ENCODE measurements around the gene SORL1.

Gene SORL1

DNA sequence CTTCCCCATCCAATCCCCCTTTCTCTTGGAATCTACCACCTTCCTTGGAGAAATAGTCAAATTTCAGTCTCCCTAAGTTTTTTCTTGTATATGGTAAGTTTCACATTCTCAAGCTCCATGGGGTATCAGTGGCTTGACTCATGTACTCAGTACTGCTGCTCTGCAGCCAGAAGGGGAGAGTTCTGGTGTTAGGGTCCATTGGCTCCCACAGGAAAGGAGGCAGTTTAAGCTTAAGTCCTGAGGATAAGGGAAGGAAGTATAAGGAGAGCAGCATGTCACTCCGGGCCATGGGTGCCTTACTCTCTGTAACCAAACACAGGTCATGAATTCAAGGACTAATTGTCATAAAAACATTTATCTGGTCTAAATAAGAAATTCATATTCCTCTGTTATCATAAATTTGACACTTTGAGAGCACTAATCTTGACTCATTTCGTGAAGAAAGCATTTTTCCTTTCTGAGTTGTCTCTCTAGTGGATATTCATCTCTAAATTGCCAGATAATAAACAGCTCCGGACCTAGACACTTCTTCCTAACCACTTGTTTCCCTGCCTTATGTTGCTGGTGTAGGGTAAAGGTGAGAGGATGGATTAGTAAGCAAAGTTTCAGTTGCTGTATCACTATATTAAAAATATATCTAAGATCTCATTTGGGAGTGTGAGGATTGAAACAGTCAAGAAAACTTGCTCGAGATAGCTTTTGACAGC, 20.1 kb upstream of the SORL1 start:
- no peak for DNase-seq

DNA sequence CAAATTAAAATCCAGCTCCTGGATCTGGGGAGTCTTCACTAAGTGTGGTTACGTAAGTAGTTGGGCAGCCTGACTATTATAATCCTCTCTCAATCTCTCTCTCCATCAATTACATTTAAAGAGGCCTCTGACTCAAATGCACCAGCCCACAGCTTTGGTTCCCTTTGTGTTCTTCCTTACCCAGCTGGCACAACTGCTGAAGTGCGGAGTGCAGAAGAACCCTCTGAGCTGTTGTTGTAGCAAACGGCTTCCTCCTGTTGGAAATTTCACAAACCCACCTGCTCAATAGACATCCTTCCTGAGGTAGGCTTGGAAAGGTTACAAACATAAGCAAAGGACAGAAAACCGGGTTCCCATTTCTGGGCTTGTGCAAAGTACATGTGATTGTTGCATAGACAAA, 17.0 kb upstream of the SORL1 start:
- peak; percentile 18 to 20 for DNase-seq

DNA sequence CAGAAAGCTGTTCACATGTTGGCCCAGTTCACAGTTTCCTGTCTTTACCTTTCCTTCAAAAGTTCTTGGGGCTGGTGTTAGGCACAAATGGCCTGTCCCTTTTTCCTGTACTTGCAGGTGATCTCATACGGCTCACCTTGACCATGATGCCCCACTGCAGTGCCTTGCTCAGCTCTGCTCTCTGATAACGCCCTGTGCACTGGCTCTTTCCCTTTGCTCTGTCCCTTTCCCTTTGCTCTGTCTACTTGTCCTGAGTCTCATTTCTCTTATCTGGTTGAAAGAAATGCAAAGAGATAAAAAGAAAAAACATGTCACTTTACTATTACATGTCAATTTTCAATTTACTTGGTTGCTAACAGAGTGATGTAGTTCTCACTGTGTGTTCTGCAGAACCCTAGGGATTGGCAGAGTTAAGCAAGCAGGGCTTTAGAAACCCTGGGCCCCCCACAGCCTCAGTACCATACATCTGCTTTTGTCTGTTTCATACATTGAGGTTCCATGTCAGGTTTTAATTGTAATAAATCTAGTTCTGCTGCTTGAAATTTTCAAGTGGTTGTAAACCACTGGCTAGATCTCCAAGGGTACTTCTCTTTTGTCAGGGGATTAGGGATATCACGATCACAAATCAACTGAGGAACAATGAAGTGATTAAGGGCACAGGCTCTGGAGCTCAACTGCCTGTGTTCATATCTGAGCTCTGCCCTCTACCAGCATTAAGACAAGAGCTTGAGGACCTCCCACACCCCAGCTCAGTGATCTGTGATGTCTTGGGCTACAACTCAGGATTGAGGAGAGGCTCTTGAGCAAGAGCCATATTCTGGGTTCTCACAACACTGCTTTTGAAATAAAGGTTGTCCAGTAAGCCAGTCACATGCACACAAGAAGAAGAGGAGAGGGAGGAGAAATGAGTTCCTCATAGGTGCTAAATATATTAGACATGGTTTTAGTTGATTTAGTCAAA, 16.3 kb upstream of the SORL1 start:
- DNase-seq, result peak; percentile 29 to 45

DNA sequence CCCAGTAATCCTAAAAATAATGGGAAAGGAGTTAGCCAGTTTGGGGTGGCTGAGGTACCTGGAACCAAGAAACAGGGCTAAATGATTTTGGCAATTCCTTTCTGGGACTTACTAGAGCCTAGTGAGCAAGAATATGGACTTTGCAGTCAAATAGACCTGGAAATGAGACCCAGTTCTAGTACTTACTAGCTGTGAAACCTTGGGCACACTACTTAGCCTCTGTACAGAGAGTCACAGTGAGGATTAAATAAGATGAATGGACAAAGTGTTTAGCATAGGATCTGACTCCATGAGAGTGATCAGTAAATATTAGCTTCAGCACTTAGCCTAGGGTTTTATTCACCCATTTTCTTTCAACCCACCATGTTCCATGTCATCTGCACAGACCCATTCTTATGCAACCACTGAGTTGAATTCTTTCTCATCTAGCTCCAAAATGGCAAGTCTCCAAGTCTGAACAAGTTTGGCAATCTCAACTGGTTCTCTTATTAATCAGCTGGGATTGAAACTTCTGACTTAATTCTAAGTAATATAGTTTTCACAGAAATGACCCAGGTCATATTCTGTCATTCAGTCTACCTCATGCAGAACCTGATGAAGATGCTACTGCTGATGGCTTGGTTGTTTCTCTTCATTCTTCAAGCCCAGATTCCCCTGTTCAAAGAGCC, 15.0 kb upstream of the SORL1 start:
- DNase-seq, result no peak

DNA sequence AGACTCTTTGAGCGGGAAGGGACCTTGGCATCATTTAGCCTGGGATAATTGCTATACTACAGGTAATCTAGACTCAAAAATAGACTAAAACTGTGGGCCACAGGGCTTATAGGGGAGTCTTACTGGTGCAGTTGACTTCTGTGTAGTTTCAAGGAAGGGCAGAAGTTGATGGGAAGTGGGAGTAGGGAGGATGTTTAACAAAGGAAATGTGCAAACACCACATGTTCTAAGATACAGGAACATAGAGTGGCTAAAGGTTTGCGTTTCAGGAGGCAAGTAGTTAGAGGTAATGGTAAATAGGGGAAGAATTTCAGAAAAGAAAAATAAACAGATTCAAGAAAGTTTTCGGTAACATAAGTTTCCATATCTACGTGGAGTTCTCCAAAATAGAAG, 14.4 kb upstream of the SORL1 start:
- no peak for DNase-seq

DNA sequence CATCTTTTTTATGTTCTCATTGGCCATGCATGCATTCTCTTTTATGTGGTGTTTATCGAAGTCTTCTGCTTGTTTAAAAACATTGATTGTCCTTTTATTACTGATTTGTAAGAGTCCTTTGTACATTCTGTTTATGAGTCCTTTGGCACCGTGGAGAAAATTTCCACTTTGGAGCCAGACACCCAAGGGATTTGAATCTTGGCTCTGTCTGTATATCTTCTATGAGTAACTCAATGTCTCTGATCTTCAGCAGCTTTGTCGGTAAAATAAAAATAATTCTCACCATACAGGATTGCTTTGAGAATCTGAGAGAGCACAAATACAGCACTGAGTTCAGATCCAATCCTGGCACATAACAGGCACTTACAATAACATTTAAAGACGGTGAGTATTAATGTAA, 12.8 kb upstream of the SORL1 start:
- DNase-seq, result no peak

DNA sequence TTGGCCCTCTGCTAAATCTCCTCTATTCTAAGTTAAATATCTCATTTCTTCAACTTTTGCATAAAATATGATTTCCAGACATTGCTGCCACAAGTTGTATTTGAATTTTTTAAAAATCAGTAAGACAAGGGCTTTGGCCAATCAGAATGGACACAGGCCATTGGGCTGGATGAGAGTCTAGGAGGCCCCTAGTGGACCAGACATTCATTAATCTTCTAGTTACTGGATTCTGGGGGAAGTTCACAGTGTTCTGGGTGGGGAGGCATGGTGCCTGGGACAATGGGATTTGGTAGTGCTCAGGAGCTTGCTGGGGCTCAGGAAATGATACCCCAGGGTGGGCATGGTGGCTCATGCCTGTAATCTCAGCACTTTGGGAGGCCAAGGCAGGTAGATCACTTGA, 12.4 kb upstream of the SORL1 start:
- DNase-seq, result no peak

DNA sequence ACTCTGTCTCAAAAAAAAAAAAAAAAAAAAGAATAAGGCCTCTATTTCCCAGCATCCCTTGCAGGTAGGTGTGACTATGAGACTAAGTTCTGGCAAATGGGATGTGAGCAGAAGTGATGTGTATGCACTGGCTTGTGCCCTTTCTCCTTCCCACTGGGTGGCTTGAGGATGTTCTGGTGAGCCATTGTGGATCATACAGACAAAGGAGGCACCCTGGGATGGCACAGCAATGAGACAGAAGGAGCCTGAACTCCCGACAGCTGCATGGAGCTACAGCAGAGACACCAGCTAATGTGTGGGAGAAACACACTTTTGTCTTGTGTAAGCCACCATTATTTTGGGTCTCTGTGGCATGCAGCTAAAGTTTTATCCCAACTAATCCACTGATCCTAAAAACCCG, 10.6 kb upstream of the SORL1 start:
- DNase-seq, result no peak

DNA sequence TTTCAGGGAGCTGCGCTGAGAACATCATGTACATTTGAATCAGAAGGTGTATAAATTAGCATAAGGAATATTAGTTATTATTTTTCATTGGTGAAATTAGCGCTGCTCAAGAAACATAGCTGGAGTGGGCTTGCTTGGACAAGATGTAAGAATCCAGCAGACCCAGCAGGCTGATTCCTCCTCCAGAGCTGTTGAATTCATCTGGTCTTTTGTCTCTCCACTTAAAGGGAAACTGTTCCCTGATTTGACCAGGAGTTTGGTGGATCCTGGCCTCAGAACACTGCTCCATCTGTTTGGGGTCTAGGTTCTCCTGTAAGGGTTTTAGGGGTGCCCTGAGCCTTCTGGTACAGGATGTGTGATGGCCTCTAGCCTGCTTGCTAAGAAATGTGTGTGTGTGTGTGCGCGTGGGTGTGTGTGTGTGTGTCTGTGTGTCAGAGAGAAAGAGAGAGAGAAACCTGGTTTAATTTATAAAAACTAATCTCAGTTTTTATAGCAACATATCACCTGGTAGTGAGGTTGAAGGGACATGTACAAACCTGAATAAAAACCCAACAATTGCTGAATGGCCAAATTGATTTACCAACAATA, 8.3 kb upstream of the SORL1 start:
- no peak for DNase-seq

DNA sequence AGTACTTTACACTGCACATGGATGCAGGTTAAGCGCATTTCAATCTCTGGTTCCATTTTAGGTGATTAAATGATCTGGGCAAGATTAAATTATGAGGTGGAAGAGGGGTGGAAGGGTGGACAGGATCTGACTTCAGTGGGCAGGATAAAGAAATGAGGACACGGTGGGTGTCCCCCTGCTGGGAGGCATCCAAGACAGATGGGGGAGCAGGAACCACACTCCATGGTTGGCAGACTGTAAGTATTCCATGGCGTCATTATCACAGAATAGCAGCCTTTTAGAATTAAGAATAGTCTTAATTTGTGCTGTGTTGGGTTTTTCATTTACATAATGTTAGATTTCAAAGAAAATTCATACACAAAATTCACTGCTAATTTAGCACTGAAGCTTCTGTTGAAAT, 7.6 kb upstream of the SORL1 start:
- no peak for DNase-seq

DNA sequence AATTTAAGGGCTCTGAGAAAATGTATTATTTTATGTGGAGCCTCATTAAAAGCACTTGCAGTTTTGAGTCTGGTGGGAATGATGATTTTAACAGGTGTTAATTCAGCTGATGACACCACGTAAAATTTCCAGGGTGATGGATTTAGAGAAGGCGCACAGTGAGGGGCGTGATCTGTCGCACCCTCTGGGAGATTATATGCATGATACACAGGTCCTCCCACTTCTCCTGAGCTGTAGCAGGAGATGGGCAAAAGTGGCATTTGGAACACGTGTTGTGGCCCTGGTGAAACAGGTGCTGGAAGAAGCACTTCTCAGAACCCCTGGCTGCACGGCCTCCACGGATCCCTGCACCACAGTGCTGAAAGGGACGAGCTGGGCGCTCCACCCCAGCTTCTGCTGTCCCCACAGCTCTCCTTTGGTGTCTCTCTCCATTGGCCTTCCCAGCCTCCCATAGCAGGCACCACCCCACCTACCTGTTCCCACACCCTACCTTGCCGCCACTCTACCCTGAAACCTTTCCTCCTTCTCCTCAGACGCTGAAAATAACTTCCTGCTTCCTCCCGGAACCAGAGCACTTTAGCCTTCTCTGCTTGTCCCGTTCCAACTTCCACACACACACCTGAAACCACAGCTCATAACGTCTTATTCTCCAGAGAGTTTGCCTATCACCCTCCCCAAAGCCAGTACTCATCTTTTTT, 6.9 kb upstream of the SORL1 start:
- DNase-seq, result no peak

DNA sequence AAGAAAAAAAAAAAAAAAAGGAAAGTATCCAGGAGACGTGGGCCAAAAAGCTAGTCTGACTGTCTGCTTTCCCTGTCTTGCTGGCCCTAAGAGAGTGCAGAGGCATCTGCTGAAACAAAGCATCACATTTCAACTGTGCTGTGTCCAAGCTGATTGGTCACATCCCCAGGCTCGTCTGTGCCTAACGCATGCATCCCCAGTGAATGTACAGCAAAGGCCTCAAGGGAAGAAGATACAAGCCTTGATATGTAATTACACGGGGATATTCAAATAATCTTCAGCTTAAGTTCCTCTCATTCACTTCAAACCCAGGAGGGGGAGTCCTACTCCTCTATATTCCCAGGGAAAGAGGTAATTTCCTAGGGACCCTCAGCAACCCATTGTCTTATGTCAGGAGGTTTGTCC, 5.4 kb upstream of the SORL1 start:
- DNase-seq, result peak in 1 of 2 experiments; percentile 43

DNA sequence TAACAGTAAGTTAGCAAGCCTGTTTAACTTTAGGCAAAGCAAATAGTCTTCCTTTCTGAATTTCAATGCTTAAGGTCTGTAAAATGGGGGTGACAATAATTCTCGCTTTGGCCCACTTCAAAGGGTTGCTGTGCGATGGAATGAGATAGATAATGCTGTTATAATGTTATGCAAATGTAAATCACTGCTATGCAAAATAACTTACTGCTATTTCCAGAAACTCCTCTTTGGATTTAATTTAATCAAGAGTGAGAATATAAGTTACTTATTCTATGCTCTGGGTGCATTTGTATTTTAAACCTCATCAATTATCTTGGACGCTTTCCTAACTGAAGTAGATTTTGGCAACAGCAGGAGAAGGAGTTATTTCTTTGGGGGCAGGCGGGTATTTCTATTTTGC, 4.1 kb upstream of the SORL1 start:
- DNase-seq, result no peak

DNA sequence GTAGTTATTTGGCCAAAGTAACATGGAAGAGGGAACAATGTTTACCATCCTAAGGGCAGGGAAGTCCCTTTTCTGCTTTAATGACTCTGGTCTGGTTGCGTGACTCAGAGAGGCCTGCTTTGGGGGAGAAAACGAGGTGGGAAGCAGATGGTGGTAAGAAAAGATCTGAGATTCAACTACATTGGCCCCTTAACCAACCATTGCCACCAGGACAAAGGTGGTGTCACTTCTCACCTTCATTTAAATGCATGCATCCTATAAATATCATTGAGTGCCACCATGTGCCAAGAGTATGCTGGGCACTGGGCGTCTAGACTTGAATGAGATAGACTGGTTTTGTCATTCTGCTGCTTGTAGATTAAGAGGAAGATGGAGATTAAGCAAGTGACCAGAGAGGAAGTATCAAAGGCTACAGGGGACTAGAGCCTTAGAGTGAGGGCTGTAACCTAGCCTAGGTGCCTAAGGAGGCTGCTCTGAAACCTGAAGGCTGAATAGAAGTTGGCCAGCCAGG, 3.6 kb upstream of the SORL1 start:
- DNase-seq, result no peak

DNA sequence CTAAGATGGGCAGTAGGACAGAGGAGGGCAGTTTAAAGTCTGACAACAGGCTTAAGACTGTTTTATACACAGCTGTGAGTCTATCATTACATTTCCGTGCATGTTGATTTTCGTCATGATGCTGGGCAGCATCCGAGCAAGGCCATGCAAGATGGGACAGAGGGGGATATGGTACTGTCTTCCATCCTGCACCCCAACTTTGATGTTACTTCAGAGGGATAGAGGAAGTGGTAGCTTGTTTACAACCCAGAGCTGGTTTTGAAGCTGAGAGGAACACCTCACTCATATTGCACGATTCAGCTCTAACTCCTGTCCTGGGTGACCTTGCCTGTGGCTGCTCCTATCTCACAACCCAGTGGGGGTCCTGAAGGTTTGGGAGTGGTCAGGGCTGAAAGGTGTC, 3.0 kb upstream of the SORL1 start:
- DNase-seq, result no peak

DNA sequence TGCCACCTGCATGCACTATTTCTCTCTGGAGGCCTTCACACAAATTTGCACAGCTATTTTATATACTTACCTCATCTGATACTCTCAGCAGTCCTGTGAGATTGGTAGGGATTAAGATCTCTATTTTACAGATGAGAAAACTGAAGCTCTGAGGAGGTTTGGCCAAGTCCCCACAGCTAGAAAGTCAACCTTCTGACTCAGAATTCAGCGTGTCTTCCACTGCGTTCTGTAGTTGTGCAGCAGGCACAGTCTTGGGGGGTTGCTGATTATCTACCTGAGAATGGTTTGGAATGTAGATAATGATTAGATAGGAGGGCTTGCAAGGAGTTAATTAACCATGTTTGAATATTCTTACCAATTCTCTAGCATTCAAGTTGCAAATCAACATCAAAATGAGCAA, 2.5 kb upstream of the SORL1 start:
- no peak for DNase-seq

DNA sequence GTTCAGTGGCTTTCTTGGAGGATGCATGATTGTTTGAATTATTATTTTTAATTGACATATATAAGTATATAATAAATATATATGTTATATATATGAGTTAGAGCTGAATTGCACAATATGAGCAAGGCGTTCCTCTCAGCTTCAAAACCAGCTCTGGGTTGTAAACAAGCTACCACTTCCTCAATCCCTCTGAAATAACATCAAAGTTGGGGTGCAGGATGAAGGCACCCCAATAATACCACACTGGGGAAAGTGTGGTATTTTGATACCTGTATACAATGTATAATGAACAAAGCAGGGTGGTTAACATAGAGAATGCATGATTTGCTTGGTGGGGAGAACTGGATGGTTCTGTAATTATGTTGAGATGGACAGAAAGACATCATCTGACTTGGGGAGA, 1.7 kb upstream of the SORL1 start:
- DNase-seq, result no peak

DNA sequence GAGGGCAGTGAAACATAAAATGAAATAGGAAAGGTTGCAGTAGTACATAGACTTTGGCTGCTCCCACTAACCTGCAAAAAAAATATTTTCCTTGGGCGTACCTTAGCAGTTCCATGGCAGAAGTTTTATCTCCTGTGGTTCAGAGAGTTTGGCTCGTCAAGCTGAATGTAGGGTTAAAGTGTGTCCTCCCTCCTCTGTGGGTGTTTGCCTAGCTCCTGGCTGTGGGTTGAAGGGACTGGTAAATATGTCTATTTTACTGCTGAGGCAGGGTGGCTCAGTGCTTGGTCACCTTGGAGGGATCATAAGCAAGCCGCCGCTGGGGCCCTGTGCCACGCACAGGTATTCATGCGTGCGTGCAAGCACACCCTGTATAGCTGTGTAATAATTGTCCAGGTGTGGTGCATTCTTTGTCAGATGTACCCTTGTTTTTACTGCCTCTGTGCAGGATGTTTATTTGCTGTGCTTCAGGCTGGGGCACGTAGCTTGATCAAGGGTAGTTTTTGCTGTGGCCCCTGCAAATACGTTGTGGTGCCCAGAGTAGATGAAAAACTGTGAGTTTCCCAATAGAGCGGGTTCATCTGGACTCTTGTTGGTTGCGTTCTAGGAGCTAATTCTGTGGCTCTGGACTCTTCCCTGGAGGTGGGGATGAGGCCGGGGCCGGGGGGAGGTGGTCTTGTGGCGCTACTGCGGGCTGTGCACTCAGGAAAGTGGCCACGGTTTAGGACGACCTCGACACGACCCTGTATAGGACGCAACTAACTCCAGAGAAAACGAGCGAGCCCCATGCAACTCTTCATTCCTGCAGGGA, 732 bp upstream of the SORL1 start:
- no peak for DNase-seq

DNA sequence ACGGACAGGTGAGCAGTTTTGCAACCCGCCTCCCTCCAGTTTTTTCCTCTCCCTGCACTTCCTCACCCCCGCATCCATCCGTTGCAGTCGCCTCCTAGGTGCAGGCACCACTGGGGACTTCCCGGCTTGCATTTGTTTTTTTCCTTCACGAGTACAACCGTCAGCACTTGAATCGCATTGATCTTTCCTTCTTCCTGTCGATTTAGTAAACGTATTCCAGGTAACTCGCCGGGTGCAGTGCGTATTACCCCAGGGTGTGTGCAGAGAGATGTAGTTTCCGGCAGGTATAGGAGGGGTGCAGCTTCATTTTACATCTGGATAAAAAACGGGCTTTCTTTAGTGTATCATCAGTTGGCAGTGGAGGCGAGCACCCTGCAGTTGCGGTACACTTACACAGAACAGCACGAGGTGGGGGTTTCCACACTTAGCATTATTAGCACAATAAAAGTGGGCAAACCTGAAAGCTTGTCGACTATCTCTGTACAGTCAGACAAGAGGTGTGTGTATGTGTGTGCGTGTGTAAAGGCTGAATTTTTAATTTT, 566 bp downstream of the SORL1 start, which contains the start of gene SORL1-AS1:
SORL1-AS1 (minus strand) TSS at position 359 of the 542 bp plus-strand sequence.
- no peak for DNase-seq

DNA sequence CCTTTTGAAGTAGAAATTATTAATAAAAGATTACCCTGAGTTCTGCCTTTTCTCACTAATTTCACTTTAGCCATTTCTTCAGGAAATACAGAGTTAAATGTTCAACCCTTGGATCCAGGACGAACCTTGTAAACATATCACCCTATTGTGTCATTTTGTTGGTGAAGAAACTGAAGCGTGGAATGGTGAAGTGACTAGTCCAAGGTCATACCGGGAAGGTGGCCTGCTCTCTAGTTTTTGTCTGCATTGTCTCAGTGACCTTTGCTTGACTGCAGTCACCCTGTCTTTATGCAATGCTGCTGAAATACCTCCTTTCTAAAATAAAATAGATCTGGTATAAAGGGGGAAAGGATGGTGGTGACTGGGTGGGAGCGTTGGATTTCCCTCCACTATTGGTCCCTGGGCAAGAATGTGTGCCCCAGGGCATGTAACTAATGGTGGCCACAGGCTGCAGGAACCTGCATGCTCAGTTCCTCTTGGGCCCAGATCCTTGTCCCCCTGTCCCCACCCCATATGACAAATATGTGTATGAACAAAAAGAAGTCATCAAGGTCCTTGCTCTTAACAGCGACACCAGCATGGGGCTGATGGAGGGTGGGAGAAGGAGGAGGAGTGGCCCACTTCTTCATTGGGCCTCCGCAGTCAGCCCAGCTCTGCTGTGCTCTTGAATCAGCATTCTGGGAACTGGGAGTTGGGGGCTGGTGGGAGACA, 1.6 kb downstream of the SORL1 start:
- DNase-seq, result no peak

DNA sequence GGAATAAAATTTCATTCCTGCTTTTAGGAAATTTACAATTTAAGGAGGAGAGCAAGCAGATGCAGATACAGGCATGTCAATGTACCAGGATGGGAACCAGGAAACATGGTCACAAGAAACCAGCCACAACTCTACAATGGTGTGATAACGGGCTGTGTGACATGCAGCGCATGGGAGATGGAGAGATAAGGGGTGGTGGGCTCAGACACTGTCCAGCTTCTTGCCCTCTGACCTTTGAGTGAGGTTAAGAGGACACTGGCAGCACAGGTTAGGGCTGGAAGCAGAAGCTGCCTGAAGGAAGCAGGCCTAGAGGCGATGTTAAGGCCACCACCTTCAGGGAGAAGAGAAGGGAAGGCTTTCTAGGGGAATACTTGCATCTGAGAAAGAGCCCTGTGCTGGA, 3.0 kb downstream of the SORL1 start:
- DNase-seq, result no peak

All from NCI-H187 (cell line).